ENCODE measurements around the gene PLXNA4. TPM values are rescaled to one million over a fixed set of nuclear protein-coding genes. Genes with fewer than 3 reads are reported as not detected.

The PLXNA4 gene
- total RNA-seq, 1 experiment from 2014 or later = not detected

DNA sequence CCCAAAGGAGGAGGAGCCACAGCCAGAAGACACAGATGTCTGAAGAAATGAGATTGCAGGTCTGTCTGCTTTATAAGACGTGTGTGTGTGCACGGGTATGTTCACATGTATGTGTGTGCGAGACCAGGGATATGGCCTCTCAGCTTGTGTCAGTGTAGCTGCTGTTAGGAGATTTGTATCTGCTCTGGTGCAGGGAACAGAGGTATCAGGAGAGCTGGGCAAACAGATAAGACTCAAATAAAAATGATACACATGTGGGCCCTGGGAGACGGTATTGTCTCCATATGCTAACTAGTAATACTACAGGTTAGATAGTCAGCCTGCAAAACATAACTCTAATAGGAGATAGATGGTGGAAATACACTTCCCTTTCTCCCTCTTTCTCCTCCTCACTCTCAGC lies 161.0 kb downstream of the PLXNA4 start:
- no peaks in the 10 kb centered on the region for H3K36me3 ChIP-seq
- no peak for DNase-seq
- no peaks in the 10 kb centered on the region for H3K9me3 ChIP-seq
- H3K27me3 ChIP-seq = no peaks in the 10 kb centered on the region; the same call in 1 of the 2 replicates
- H3K4me3 ChIP-seq = no peak overlapping the region

DNA sequence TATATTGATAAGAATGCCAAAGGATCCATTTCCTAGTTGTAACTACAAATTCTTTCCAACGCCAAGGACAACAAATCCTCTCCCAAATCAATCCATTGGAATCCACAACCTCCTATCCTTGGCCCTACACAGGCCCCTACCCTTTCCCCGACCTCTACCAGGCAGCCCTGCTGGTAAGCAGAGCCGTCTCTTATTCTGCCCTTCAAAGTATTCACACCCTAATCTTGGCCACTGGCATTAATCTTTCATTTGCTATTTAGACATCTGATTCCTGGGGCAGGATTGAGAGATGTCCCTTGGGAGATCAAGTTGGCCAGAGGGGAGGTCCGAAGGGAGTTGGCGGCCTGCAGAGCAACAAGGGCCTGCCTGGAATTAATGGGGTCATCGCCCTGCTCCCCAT lies 161.4 kb downstream of the PLXNA4 start:
- no peaks in the 10 kb centered on the region for H3K9me3 ChIP-seq
- H3K36me3 ChIP-seq = no peaks in the 10 kb centered on the region

DNA sequence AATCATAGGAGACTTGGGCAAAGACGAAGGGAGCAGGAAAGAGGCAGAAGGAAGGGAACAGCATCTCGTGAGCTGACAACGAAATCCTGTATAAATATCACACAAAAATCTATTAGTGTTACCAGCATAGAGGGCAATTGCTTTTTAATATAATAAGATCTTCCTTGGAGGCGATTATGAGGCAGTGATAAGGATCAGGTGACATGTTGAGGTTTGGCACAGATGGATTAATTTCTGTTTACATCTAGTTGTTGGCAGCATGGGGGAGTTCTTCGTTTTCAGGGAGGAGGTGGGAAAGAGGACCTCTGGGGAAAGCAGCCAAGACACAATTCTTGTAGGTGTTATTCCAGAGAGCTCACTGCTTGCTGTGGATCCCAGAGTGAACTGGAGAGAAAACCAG lies 163.8 kb downstream of the PLXNA4 start:
- no peaks in the 10 kb centered on the region for H3K36me3 ChIP-seq
- DNase-seq = no peak
- H3K27me3 ChIP-seq = no peaks in the 10 kb centered on the region; the same call in 1 of the 2 replicates
- H3K4me3 ChIP-seq = no peak overlapping the region
- no peaks in the 10 kb centered on the region for H3K9me3 ChIP-seq

More for the DNA sequence above, 161.4 kb downstream of the PLXNA4 start:
- Histone ChIP-seq H3K4me3 (no peak overlapping the region), H3K27me3 (no peaks in the 10 kb centered on the region; the same call in 1 of the 2 replicates)
- no peak for DNase-seq

DNA sequence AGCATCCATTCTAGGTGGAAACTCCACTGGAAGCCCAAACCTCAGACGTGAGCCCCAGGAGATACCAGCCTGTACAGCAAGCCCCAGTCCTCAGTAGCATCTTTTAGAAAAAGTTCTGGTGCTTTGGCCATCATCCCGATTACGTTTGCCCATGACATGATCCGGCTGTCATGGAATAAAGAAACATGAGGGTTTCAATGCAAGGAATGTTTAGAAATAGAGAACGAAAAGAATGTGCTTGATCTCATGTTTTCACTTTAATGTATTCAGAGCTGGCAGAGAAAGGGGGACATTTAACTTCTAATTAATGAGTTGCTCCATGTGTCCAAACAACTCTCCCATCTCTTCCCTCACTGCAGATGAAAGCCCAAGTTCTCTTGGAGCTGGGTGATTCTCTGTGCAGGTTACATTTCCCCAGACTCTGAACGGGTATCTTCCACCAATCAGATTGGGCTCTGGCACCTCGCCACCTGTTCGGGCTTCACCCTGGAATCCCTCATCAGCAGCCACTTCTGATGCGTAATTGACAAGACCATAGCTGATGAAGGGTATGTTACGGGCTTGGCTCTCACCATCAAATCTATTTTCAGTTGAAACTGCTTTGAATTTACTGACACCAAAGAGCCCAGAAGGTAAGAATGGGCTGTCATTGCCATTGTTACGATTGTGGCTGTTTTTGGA lies 165.3 kb downstream of the PLXNA4 start:
- DNase-seq = no peak
- no peaks in the 10 kb centered on the region for H3K36me3 ChIP-seq
- no peak overlapping the region for H3K4me3 ChIP-seq
- H3K9me3 ChIP-seq = no peaks in the 10 kb centered on the region
- no peaks in the 10 kb centered on the region for H3K27me3 ChIP-seq

DNA sequence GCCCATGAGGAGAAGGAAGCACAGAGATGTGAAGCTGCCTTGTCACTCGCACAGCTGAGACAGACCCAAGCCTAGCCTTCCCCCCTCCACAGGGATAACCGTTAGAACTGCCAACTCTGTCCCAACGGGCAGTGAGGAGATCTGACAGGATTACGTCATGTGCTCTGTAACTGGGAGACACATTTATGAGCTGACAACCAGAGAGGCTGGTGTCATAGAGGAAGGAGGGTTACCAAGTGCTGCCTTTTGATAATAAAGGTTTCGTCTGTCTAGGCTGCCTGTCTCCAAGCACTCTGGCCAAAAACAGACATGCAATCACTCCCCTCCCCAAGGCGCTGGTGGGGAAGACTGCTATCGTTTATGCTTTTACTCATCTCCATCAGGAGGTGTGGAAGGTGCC lies 165.9 kb downstream of the PLXNA4 start:
- no peak for DNase-seq

DNA sequence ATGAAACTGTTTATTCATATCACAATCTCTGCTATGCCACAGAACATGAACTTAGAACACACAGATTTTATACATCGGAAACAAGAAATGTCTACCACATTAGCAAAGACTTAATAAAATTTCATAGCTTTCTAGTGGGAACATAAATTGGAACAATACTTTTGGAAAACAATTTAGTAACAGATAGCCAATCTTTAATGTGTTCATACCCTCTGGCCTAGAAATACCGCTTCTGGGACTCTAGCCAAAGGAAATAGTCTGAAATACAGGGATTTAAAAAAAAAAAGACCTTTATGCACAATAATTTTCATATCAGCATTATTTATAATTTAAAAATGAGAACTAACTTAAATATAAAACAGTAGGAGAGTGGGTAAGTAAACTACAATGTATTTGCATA lies 168.5 kb downstream of the PLXNA4 start:
- DNase-seq = no peak
- H3K27me3 ChIP-seq = no peaks in the 10 kb centered on the region
- H3K4me3 ChIP-seq = no peak overlapping the region
- no peaks in the 10 kb centered on the region for H3K9me3 ChIP-seq
- H3K36me3 ChIP-seq = no peaks in the 10 kb centered on the region

More for the DNA sequence above, 165.9 kb downstream of the PLXNA4 start:
- Histone ChIP-seq H3K27me3 (no peaks in the 10 kb centered on the region), H3K36me3 (no peaks in the 10 kb centered on the region), H3K9me3 (no peaks in the 10 kb centered on the region), H3K4me3 (no peak overlapping the region)

DNA sequence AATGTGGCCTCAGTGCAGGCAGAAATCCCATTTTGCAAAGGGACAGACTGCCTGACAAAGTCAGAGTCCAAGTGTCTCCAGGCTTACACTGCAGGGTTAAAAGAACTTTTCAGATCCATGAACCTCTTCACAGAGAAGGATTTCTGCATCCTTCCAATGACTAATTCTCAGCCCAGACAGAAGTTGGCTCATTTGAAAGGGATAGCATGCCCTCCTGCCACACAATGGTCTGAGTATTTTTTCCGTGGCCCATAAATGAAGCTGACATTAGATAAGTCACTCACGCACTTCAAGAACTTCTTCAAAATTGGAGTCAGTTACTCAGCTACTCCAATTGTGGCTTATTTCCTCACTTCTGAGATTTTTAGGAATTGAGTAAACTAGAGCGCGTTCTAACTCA lies 170.2 kb downstream of the PLXNA4 start:
- no peak for DNase-seq
- no peak overlapping the region for H3K4me3 ChIP-seq
- H3K9me3 ChIP-seq = no peaks in the 10 kb centered on the region
- no peaks in the 10 kb centered on the region for H3K36me3 ChIP-seq
- no peaks in the 10 kb centered on the region for H3K27me3 ChIP-seq

DNA sequence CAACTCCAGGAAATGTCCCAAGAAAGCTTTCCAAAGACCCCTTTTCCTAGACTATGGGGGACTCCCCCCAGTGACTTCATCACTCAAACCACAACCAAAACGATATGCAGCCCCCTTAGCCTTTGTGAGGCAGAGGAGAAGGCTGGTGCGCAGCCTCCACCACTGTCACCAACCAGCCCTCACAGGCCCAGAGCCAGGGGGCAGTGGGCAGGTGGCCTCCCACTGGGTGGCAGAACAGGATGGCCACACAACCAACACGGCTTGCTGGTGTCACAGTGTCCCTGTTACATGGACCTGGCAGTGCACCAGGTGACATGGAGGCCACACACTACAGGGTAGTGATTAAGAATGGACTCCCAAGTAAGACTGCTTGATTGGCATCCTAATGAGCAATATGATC lies 172.0 kb downstream of the PLXNA4 start:
- DNase-seq = no peak

DNA sequence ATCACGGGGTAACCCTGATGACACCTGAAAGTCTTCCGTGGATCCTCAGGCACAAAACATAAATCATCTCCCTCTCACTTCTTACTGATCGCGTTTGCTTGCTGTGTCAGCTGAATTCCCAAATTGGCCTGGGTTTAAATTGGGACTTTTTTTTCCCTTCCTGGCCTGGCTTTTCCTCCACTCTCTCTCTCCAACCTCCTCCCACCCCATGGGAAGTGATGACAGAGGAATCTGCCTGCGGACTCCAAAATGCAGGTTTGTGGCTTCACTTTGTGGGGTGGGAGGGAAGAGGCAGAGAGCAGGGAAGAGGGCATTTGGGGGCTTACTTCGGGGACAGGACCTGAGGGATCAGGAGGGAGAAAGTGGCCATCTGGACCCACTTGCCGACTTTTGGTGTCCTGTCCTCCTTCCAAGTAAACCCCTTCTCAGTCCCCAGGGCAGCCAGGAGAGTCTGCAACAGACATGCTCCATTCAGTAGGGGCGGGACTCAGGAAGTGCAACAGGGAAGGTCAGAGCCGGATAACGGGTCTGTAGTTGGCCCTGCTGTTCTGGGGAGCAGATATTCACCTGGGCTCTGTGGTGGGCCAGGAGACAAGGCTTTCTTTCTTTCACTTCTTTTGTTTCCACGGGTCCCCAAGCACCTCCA lies 172.7 kb downstream of the PLXNA4 start:
- no peak overlapping the region for H3K4me3 ChIP-seq
- no peak for DNase-seq
- H3K27me3 ChIP-seq = no peaks in the 10 kb centered on the region
- H3K9me3 ChIP-seq = no peaks in the 10 kb centered on the region
- no peaks in the 10 kb centered on the region for H3K36me3 ChIP-seq

More for the DNA sequence above, 172.0 kb downstream of the PLXNA4 start:
- H3K27me3 ChIP-seq = no peaks in the 10 kb centered on the region
- no peaks in the 10 kb centered on the region for H3K36me3 ChIP-seq
- H3K9me3 ChIP-seq = no peaks in the 10 kb centered on the region
- no peak overlapping the region for H3K4me3 ChIP-seq

DNA sequence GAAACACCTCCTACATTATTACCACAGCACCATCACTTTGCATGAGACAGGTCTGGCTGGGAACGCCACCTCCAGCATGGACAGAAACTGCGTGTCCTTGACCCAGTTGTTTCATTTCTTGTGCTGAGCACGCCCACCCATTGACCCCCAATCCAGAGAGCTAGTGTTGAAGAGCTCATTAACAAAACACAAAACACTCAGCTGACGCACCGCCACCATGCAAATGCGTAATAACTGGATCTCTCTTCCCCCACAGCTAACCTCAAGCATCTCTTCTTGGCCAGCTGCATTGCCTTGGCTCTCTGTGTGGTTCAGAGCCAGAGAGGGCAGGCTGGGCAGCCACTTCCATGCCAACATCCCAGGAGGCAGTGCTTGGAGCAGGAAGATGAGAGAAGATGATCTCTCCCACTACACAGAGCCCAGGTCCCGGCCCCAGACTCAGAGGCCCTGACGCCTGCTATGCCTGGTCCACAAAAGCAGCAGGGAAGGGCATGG lies 173.5 kb downstream of the PLXNA4 start:
- H3K27me3 ChIP-seq = no peaks in the 10 kb centered on the region
- peak; percentile 79 for DNase-seq
- H3K36me3 ChIP-seq = no peaks in the 10 kb centered on the region
- no peak overlapping the region for H3K4me3 ChIP-seq
- no peaks in the 10 kb centered on the region for H3K9me3 ChIP-seq

DNA sequence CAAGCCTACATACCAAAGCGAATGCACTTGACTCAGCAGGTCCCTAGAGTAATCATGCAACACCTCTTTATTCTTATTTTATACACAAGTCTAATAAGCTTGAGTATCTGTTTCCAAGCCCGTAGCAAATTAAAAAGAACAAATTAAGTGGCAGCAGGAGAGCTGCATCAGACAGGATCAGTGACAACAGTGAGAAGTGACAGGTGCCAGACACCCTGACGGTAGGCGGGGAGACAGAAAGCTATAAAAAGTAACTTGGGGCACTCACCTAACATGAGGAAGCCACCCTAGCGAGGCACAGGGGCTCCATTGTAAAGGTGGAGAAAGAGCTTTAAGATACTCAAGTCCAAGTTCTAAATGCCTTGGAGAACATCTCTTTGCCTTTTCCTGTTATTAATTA lies 174.2 kb downstream of the PLXNA4 start:
- no peak for DNase-seq
- no peaks in the 10 kb centered on the region for H3K27me3 ChIP-seq
- no peak overlapping the region for H3K4me3 ChIP-seq
- no peaks in the 10 kb centered on the region for H3K9me3 ChIP-seq
- no peaks in the 10 kb centered on the region for H3K36me3 ChIP-seq

DNA sequence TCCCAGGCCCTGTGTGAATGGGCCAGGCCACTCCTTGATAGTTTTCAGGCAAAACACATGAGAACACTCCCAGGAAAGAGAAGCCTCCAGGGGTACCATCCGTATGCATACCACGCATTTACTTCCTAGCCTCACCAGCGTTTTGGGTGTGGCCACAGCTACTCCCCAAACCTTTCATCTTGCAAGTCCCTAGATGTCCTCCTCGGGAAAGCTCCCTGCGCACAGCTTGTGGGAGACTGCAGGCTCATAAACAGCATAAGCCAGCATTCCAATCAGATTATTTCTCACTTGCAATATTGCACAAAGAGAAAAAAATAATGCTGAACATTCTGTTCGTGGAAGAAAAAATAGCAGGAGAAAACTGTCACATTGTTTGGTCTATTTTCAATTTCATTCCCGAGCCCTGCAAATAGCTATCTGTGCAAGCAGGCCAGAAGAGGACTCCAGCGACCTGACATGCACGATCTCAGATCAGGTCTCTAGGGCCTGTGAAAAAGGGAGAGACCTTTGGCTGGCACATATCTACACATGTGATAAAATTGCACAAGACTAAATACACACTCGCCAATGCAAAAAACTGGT lies 175.6 kb downstream of the PLXNA4 start:
- H3K36me3 ChIP-seq = no peaks in the 10 kb centered on the region
- no peak overlapping the region for H3K4me3 ChIP-seq
- no peaks in the 10 kb centered on the region for H3K27me3 ChIP-seq
- no peak for DNase-seq
- H3K9me3 ChIP-seq = no peaks in the 10 kb centered on the region

DNA sequence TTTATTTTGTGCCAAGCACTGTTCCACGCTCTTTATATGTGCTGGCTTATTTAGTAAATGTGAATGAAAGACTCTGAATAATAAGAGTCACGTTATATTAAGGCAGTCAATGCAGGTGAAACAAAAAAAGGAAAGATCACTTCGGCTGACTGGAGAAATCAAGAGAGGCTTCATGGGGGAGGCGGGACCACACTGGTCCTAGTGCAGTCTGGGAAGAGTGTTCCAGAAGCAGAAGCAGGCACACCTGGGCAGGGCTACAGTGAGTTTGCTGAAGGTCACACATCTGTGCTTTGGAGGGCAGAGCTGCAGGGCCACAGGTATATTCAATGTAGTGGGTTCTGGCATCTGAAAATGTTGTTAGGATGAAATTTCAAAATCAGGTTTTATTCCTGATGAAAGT lies 176.9 kb downstream of the PLXNA4 start:
- no peaks in the 10 kb centered on the region for H3K36me3 ChIP-seq
- H3K27me3 ChIP-seq = no peaks in the 10 kb centered on the region
- DNase-seq = no peak
- no peak overlapping the region for H3K4me3 ChIP-seq
- H3K9me3 ChIP-seq = no peaks in the 10 kb centered on the region

DNA sequence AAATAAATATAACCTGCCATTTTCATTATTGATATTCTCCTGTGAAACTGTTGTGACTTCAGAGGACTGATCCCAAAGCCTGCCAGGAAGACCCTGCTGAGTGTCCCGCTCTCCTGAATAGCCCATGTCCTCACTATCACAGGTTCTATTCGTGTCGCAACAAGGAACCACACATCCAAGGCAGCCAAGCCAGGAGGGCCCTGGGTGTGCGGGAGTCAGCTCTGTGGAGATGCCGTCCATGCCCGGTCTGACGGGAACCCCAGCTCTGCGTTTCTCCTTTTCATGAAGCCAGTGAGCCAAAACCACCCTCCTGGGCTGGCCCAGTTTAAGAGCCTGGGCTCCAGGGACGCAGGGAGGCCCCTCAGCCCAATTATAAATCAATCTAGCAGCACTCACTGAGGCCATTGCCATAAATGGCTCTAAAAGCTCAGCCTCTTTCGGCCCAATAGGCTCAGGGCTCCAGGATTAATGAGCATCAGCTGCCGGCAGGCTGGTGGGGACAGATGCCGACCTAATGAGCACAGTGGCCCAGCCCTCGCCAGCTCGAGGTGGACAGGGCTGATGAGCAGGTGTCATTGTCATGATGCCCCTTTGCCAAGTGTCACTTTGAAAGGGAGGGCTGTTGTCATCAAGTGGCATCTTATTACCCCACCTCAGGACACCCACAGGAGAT lies 177.9 kb downstream of the PLXNA4 start:
- H3K4me3 ChIP-seq = no peak overlapping the region
- DNase-seq = no peak
- H3K36me3 ChIP-seq = no peaks in the 10 kb centered on the region
- no peaks in the 10 kb centered on the region for H3K9me3 ChIP-seq
- H3K27me3 ChIP-seq = no peaks in the 10 kb centered on the region

DNA sequence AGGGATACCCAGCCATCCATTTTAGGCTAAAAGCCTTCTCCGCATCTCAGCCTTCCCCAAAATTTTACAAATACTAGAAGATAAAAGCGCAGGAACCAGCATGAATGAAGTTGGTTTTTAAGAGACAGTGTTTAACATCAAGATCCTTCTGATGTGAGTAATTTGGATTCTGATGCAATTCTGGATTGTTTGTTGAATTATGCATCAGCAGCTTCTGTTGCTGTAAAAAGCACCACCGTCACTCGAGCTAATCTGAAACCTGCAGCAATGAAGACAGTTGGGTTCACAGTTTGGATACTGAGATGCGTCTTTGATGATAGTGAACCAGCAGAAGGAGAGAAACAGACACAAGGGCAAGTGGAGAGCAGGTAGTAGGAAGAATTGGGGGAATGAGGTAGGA lies 179.2 kb downstream of the PLXNA4 start:
- no peak overlapping the region for H3K4me3 ChIP-seq
- H3K36me3 ChIP-seq = no peaks in the 10 kb centered on the region
- H3K9me3 ChIP-seq = no peaks in the 10 kb centered on the region
- no peaks in the 10 kb centered on the region for H3K27me3 ChIP-seq
- DNase-seq = no peak

DNA sequence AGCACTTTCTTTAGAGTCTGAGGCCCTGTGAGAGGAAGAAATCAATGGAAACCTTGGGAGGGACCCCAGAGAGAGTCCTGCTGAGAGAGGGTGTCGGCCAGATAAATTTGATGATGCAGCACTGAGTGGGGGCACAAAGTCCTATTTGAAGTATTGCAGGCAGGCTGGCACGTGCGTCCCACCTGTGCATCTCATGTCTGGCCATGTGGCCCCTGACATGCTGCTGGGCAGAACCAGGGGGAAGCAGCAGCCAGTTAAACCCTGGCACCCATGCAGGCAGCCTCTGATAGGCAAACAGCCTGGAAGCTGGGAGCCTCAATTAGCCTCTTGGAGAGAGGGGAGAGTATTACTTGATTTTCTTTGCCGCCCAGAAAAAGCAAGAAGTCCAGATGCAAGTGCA lies 180.9 kb downstream of the PLXNA4 start:
- no peaks in the 10 kb centered on the region for H3K27me3 ChIP-seq
- H3K36me3 ChIP-seq = no peaks in the 10 kb centered on the region
- DNase-seq = no peak
- H3K4me3 ChIP-seq = no peak overlapping the region
- H3K9me3 ChIP-seq = no peaks in the 10 kb centered on the region

Data from MG63 (cell line).